ENCODE measurements around the gene TPK1. TPM values are rescaled to one million over a fixed set of nuclear protein-coding genes. Genes with fewer than 3 reads are reported as not detected.
"Not testable (repeated sequence)": the region's sequence is repeated elsewhere in the genome, so short reads cannot be mapped to it uniquely, and the experiment has no call there.

Gene TPK1
- total RNA-seq, 1 donor from 2014 or later: 2.2 TPM

DNA sequence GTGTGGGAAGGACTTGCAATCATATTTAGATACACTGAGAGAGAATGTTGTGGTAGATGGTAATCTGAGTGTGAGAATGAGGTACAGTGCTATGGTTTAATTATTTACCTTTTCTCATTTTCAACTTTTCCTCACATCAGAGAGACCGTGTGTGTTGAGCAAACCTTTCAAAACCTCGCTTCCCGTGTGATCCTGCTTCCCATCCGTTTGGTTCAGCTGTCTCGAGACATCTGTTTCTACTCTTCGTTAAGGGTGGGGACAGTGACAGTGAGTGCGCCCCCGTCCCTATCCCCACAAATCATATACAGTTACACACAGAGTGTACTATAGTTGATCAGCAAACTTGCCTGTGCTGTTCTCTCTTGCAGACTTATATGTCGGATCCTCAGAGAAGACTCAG is 399.4 kb downstream of the TPK1 start:
- H3K4me1 Mint-ChIP-seq (ENCODE audit: low read depth, unreplicated experiment): peaks cover 3% of the 10 kb centered on the region

GRCh38 chr7:144428431-144428830 is 407.4 kb downstream of the TPK1 start:
- FAIRE-seq (no peak), DNase-seq (ENCODE audit: low read depth) (no peak)
- no peaks in the 10 kb centered on the region for H3K27me3 Mint-ChIP-seq (ENCODE audit: low read depth, unreplicated experiment)
- H3K27me3 ChIP-seq (ENCODE audit: insufficient read depth, low read length): no peaks in the 10 kb centered on the region
- H4K20me1 ChIP-seq (ENCODE audit: insufficient read depth, low read length): no peaks in the 10 kb centered on the region
- TF ChIP-seq CTCF (IDR thresholded peaks at IDR 0.05; ENCODE audit: insufficient read depth, low read depth, low read length): no peak
- H3K27ac Mint-ChIP-seq (ENCODE audit: unreplicated experiment): no peak overlapping the region
- H3K79me2 ChIP-seq (ENCODE audit: insufficient read depth, low read length): no peaks in the 10 kb centered on the region
- H3K4me3 ChIP-seq (ENCODE audit: insufficient read depth, low read depth, low read length): no peak overlapping the region
- no peaks in the 10 kb centered on the region for H3K4me1 Mint-ChIP-seq (ENCODE audit: low read depth, unreplicated experiment)
- H3K4me1 ChIP-seq (ENCODE audit: insufficient read depth, low read length): no peaks in the 10 kb centered on the region
- H3K27ac ChIP-seq (ENCODE audit: low read depth, low read length): no peak overlapping the region
- H2AFZ ChIP-seq (ENCODE audit: low read depth, low read length): no peak overlapping the region
- peaks cover 14% of the 10 kb centered on the region for H3K9me3 Mint-ChIP-seq (ENCODE audit: unreplicated experiment)
- H3K4me2 ChIP-seq (ENCODE audit: low read length): no peak overlapping the region
- no peaks in the 10 kb centered on the region for H3K36me3 Mint-ChIP-seq (ENCODE audit: low read depth, unreplicated experiment)
- H3K36me3 ChIP-seq (ENCODE audit: insufficient read depth, low read length): no peaks in the 10 kb centered on the region
- H3K4me3 Mint-ChIP-seq (ENCODE audit: unreplicated experiment): no peak overlapping the region
- no peak overlapping the region for H3K9ac ChIP-seq (ENCODE audit: low read length)
- H3K9me3 ChIP-seq (ENCODE audit: insufficient read depth, low read depth, low read length): no peaks in the 10 kb centered on the region

More for the DNA sequence above, 399.4 kb downstream of the TPK1 start:
- Histone ChIP-seq H3K4me3 (ENCODE audit: insufficient read depth, low read depth, low read length) (no peak overlapping the region), H2AFZ (ENCODE audit: low read depth, low read length) (no peak overlapping the region), H3K79me2 (ENCODE audit: insufficient read depth, low read length) (no peaks in the 10 kb centered on the region), H3K27ac (ENCODE audit: low read depth, low read length) (no peak overlapping the region), H3K9me3 (ENCODE audit: insufficient read depth, low read depth, low read length) (no peaks in the 10 kb centered on the region), H3K27me3 (ENCODE audit: insufficient read depth, low read length) (peaks cover 5% of the 10 kb centered on the region), H3K36me3 (ENCODE audit: insufficient read depth, low read length) (no peaks in the 10 kb centered on the region), H4K20me1 (ENCODE audit: insufficient read depth, low read length) (no peaks in the 10 kb centered on the region), H3K9ac (ENCODE audit: low read length) (no peak overlapping the region), H3K4me2 (ENCODE audit: low read length) (no peak overlapping the region), H3K4me1 (ENCODE audit: insufficient read depth, low read length) (no peaks in the 10 kb centered on the region)
- H3K9me3 Mint-ChIP-seq (ENCODE audit: unreplicated experiment): no peaks in the 10 kb centered on the region
- no peak overlapping the region for H3K27ac Mint-ChIP-seq (ENCODE audit: unreplicated experiment)
- no peaks in the 10 kb centered on the region for H3K27me3 Mint-ChIP-seq (ENCODE audit: low read depth, unreplicated experiment)
- FAIRE-seq (no peak), DNase-seq (ENCODE audit: low read depth) (no peak)
- H3K4me3 Mint-ChIP-seq (ENCODE audit: unreplicated experiment): no peak overlapping the region
- no peaks in the 10 kb centered on the region for H3K36me3 Mint-ChIP-seq (ENCODE audit: low read depth, unreplicated experiment)
- TF ChIP-seq CTCF (IDR thresholded peaks at IDR 0.05; ENCODE audit: insufficient read depth, low read depth, low read length) (no peak), EZH2 (IDR thresholded peaks at IDR 0.05; ENCODE audit: insufficient read depth, low read length) (no peak)

- H3K27me3 Mint-ChIP-seq (ENCODE audit: low read depth, unreplicated experiment); H3K9me3 ChIP-seq (ENCODE audit: insufficient read depth, low read depth, low read length); H3K9ac ChIP-seq (ENCODE audit: low read length); H3K36me3 Mint-ChIP-seq (ENCODE audit: low read depth, unreplicated experiment); H3K79me2 ChIP-seq (ENCODE audit: insufficient read depth, low read length); DNase-seq (ENCODE audit: low read depth); H3K36me3 ChIP-seq (ENCODE audit: insufficient read depth, low read length); H3K4me1 ChIP-seq (ENCODE audit: insufficient read depth, low read length); H3K27ac Mint-ChIP-seq (ENCODE audit: unreplicated experiment); H4K20me1 ChIP-seq (ENCODE audit: insufficient read depth, low read length); FAIRE-seq; H3K4me2 ChIP-seq (ENCODE audit: low read length); H3K27me3 ChIP-seq (ENCODE audit: insufficient read depth, low read length); H3K27ac ChIP-seq (ENCODE audit: low read depth, low read length); H3K4me3 Mint-ChIP-seq (ENCODE audit: unreplicated experiment); H2AFZ ChIP-seq (ENCODE audit: low read depth, low read length); H3K4me1 Mint-ChIP-seq (ENCODE audit: low read depth, unreplicated experiment); H3K4me3 ChIP-seq (ENCODE audit: insufficient read depth, low read depth, low read length): not testable (repeated sequence)
- H3K9me3 Mint-ChIP-seq (ENCODE audit: unreplicated experiment): peaks cover 17% of the 10 kb centered on the region
Observed at GRCh38 chr7:144427539-144427938, 408.3 kb downstream of the TPK1 start.

DNA sequence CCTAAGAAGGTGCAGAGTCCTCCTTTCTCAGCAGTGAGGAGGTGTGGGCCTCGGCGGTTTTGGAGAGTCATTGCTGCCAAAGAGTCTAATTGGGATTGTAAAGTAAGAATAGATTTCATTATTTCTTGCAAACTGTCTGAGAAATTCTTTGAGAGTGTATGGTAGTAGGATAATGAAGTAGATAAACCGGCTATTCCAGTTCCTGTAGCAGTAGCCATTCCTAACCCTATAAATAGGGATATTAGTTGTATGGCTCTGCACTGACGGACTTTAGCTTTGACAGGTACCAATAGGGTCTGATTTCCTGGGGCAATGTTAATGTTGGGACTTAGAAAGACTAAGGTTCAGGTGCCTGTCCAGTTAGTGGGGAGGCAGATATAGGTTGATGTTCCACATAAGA is 416.9 kb downstream of the TPK1 start:
- not testable (repeated sequence) for H3K4me3 Mint-ChIP-seq (ENCODE audit: unreplicated experiment); FAIRE-seq; H3K36me3 ChIP-seq (ENCODE audit: insufficient read depth, low read length); H3K79me2 ChIP-seq (ENCODE audit: insufficient read depth, low read length); DNase-seq (ENCODE audit: low read depth); H3K4me1 ChIP-seq (ENCODE audit: insufficient read depth, low read length); H3K36me3 Mint-ChIP-seq (ENCODE audit: low read depth, unreplicated experiment); H3K27ac ChIP-seq (ENCODE audit: low read depth, low read length); H3K9me3 ChIP-seq (ENCODE audit: insufficient read depth, low read depth, low read length); H4K20me1 ChIP-seq (ENCODE audit: insufficient read depth, low read length); H3K9me3 Mint-ChIP-seq (ENCODE audit: unreplicated experiment); H3K4me3 ChIP-seq (ENCODE audit: insufficient read depth, low read depth, low read length); H2AFZ ChIP-seq (ENCODE audit: low read depth, low read length); H3K27me3 Mint-ChIP-seq (ENCODE audit: low read depth, unreplicated experiment); H3K27me3 ChIP-seq (ENCODE audit: insufficient read depth, low read length); H3K4me2 ChIP-seq (ENCODE audit: low read length); H3K27ac Mint-ChIP-seq (ENCODE audit: unreplicated experiment); H3K9ac ChIP-seq (ENCODE audit: low read length); H3K4me1 Mint-ChIP-seq (ENCODE audit: low read depth, unreplicated experiment)

Measured in astrocyte (in vitro differentiated cells and primary cell).